ENCODE results near the gene BRD1.

The BRD1 gene

GRCh38 chr22:49801391-49802060 lies 26.1 kb downstream of the BRD1 start:
- no peak for DNase-seq (ENCODE audit: low read depth in 2 of 2)

GRCh38 chr22:49800408-49801238 lies 27.1 kb downstream of the BRD1 start:
- no peak for DNase-seq (ENCODE audit: low read depth in 2 of 2)

- no peak for DNase-seq (ENCODE audit: low read depth in 2 of 2)
Observed at GRCh38 chr22:49799431-49800075, 28.1 kb downstream of the BRD1 start.

GRCh38 chr22:49798486-49799151 lies 29.1 kb downstream of the BRD1 start:
- DNase-seq (ENCODE audit: low read depth in 2 of 2), result no peak

GRCh38 chr22:49797706-49798105 lies 30.0 kb downstream of the BRD1 start:
- no peak for DNase-seq (ENCODE audit: low read depth in 2 of 2)

- DNase-seq (ENCODE audit: low read depth in 2 of 2), result no peak
Observed at GRCh38 chr22:49796596-49797270, 30.9 kb downstream of the BRD1 start.

GRCh38 chr22:49795521-49795920 lies 32.2 kb downstream of the BRD1 start:
- DNase-seq (ENCODE audit: low read depth in 2 of 2), result no peak

- no peak for DNase-seq (ENCODE audit: low read depth in 2 of 2)
Observed at GRCh38 chr22:49793871-49794270, 33.8 kb downstream of the BRD1 start.

- DNase-seq (ENCODE audit: low read depth in 2 of 2), result no peak
Observed at GRCh38 chr22:49793296-49793695, 34.4 kb downstream of the BRD1 start.

- no peak for DNase-seq (ENCODE audit: low read depth in 2 of 2)
Observed at GRCh38 chr22:49792107-49792506, 35.6 kb downstream of the BRD1 start.

GRCh38 chr22:49791682-49792081 lies 36.0 kb downstream of the BRD1 start:
- no peak for DNase-seq (ENCODE audit: low read depth in 2 of 2)

GRCh38 chr22:49790912-49791311 lies 36.8 kb downstream of the BRD1 start:
- DNase-seq (ENCODE audit: low read depth in 2 of 2), result no peak

GRCh38 chr22:49789289-49790141 lies 38.2 kb downstream of the BRD1 start:
- no peak for DNase-seq (ENCODE audit: low read depth in 2 of 2)

GRCh38 chr22:49788504-49788903 lies 39.2 kb downstream of the BRD1 start:
- no peak for DNase-seq (ENCODE audit: low read depth in 2 of 2)

- no peak for DNase-seq (ENCODE audit: low read depth in 2 of 2)
Observed at GRCh38 chr22:49787861-49788260, 39.8 kb downstream of the BRD1 start.

GRCh38 chr22:49786976-49787706 lies 40.5 kb downstream of the BRD1 start:
- no peak for DNase-seq (ENCODE audit: low read depth in 2 of 2)

GRCh38 chr22:49785841-49786471 lies 41.7 kb downstream of the BRD1 start:
- no peak for DNase-seq (ENCODE audit: low read depth in 2 of 2)

- no peak for DNase-seq (ENCODE audit: low read depth in 2 of 2)
Observed at GRCh38 chr22:49785046-49785521, 42.6 kb downstream of the BRD1 start.

GRCh38 chr22:49784630-49784971 lies 43.1 kb downstream of the BRD1 start:
- DNase-seq (ENCODE audit: low read depth in 2 of 2), result no peak

Measured in stimulated activated CD8-positive, alpha-beta memory T cell treated with anti-CD3 and anti-CD28 coated beads, Interleukin-2, amount 100 ng/mL, for 48 hours (primary cell).